Neural cell (in vitro differentiated cells): ENCODE results near the gene PLA1A. TPM values are rescaled to one million over a fixed set of nuclear protein-coding genes. Genes with fewer than 3 reads are reported as not detected.

Source experiments
- H2AFZ ChIP-seq: fragments of 200-600, 300-800 bp; sonication (generic), shearing (Covaris generic); 2 replicates; pipeline ENCODE4 v1.6.0; 2014; ENCODE audit warnings: low read depth, mild to moderate bottlenecking, antibody characterized with exemption, low read length, moderate library complexity
- H3F3A ChIP-seq: fragments of 200-600 bp; shearing (Covaris generic); 2 replicates; pipeline ENCODE4 v1.6.1; 2016; ENCODE audit warnings: mild to moderate bottlenecking, moderate library complexity, mixed read lengths, antibody characterized with exemption, low read length; ENCODE audit not compliant: insufficient read depth, poor library complexity, severe bottlenecking
- H3K27ac ChIP-seq: fragments of 200-600, 300-800 bp; sonication (generic), shearing (Covaris generic); 2 replicates; pipeline ENCODE4 v1.5.1; 2014; ENCODE audit warnings: mild to moderate bottlenecking, low read length, moderate library complexity
- H3K27me3 ChIP-seq: fragments of 300-800, 200-600 bp; sonication (generic), shearing (Covaris generic); 2 replicates; pipeline ENCODE4 v1.6.0; 2014; ENCODE audit warnings: mild to moderate bottlenecking, low read depth, low read length, moderate library complexity; ENCODE audit not compliant: insufficient read depth
- H3K36me3 ChIP-seq: fragments of 300-800, 200-600 bp; sonication (generic), shearing (Covaris generic); 2 replicates; pipeline ENCODE4 v1.5.1; 2014; ENCODE audit warnings: mild to moderate bottlenecking, antibody characterized with exemption, low read length, moderate library complexity; ENCODE audit not compliant: insufficient read depth
- H3K4me2 ChIP-seq: fragments of 300-800, 200-600 bp; sonication (generic), shearing (Covaris generic); 2 replicates; pipeline ENCODE4 v1.6.0; 2014; ENCODE audit warnings: mild to moderate bottlenecking, low read length
- H3K4me3 ChIP-seq: fragments of 300-800, 200-600 bp; sonication (generic), shearing (Covaris generic); 2 replicates; pipeline ENCODE4 v1.5.1; 2014; ENCODE audit warnings: mild to moderate bottlenecking, low read length, moderate library complexity
- H3K79me2 ChIP-seq: fragments of 200-600 bp; shearing (Covaris generic); replicated peaks from 2 replicates; pipeline ENCODE4 v1.6.0; 2014; ENCODE audit warnings: mild to moderate bottlenecking, low read length, moderate library complexity; ENCODE audit not compliant: insufficient read depth
- H3K9ac ChIP-seq: fragments of 300-800, 200-600 bp; sonication (generic), shearing (Covaris generic); 2 replicates; pipeline ENCODE4 v1.6.1; 2016; ENCODE audit warnings: mild to moderate bottlenecking, low read length, mixed read lengths
- H3K9me2 ChIP-seq: fragments of 200-600 bp; shearing (Covaris generic); 2 replicates; pipeline ENCODE4 v1.6.1; 2016; ENCODE audit warnings: mild to moderate bottlenecking, low read length, mixed read lengths; ENCODE audit not compliant: insufficient read depth
- H3K9me3 ChIP-seq: fragments of 200-600, 300-800 bp; sonication (generic), shearing (Covaris generic); 2 replicates; pipeline ENCODE4 v1.6.1; 2016; ENCODE audit warnings: mild to moderate bottlenecking, mixed run types, low read length, moderate library complexity, mixed read lengths
- H4K20me1 ChIP-seq: fragments of 200-600 bp; shearing (Covaris generic); 2 replicates; pipeline ENCODE4 v1.6.1; 2016; ENCODE audit warnings: mild to moderate bottlenecking, mixed run types; ENCODE audit not compliant: insufficient read depth
- CTCF ChIP-seq: fragments of 450-650 bp; IDR thresholded peaks from 2 replicates; pipeline ENCODE4 v1.5.1; 2014; ENCODE audit warnings: antibody characterized with exemption, mild to moderate bottlenecking, moderate library complexity; ENCODE audit not compliant: poor library complexity, severe bottlenecking
- EP300 ChIP-seq: fragments of 450-650 bp; conservative IDR thresholded peaks from 2 replicates; pipeline ENCODE4 v1.6.1; 2014; ENCODE audit warnings: antibody characterized with exemption, mild to moderate bottlenecking, moderate library complexity; ENCODE audit not compliant: poor library complexity, severe bottlenecking
- EZH2 ChIP-seq: fragments of 200-600, 300-800 bp; shearing (Covaris generic), sonication (generic); IDR thresholded peaks from 2 replicates; pipeline ENCODE4 v1.6.1; 2014; ENCODE audit warnings: antibody characterized with exemption, low read length, borderline replicate concordance, mild to moderate bottlenecking; ENCODE audit not compliant: insufficient read depth, poor library complexity, severe bottlenecking
- MXI1 ChIP-seq: fragments of 450-650 bp; conservative IDR thresholded peaks from 2 replicates; pipeline ENCODE4 v1.6.1; 2014; ENCODE audit warnings: antibody characterized with exemption, mild to moderate bottlenecking; ENCODE audit not compliant: poor library complexity, severe bottlenecking
- POLR2AphosphoS5 ChIP-seq: IDR thresholded peaks from 2 replicates; pipeline ENCODE4 v1.6.1; 2012
- RAD21 ChIP-seq: fragments of 450-650 bp; conservative IDR thresholded peaks from 2 replicates; pipeline ENCODE4 v1.6.1; 2014; ENCODE audit warnings: antibody characterized with exemption, mild to moderate bottlenecking, moderate library complexity
- SMC3 ChIP-seq: fragments of 450-650 bp; conservative IDR thresholded peaks from 2 replicates; pipeline ENCODE4 v1.6.1; 2014; ENCODE audit warnings: antibody characterized with exemption, mild to moderate bottlenecking, moderate library complexity; ENCODE audit not compliant: poor library complexity
- TAF1 ChIP-seq: IDR thresholded peaks from 2 replicates; pipeline ENCODE4 v1.6.1; 2012; ENCODE audit warnings: low read depth
- polyA plus RNA-seq: library from polyadenylated mRNA; depleted of rRNA; stranded (reverse); fragments of >200 nt; gene quantifications from 2 replicates; pipeline ENCODE4 v1.2.3, GENCODE V29; 2014
- TF ChIP-seq, protein P1 (sequence below): IDR thresholded peaks from 2 replicates; pipeline ENCODE4 v1.6.1; 2012; ENCODE audit warnings: borderline replicate concordance

Gene PLA1A
- polyA plus RNA-seq, 1 donor from 2014 or later, result not detected

DNA sequence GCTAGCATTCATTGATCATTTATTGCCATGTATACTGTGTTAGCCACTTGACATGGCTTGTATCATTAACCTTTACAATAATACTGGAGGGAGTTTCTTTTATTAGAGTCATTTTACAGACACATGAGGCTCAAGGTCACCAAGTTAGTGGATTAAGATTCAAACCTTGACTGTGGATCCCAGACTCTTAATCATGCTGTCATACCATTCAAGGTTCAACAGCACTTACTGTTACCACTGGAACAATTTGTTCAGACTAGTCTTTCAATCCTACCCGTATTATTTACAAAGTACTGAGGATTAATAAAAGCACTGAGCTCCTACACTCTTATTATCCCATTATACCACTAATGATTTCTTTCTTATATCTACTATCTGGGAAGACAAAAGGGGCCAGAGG, 78.3 kb downstream of the PLA1A start:
- no peaks in the 10 kb centered on the region for H3K27me3 ChIP-seq
- H4K20me1 ChIP-seq, result no peaks in the 10 kb centered on the region
- H3K9me3 ChIP-seq, result no peaks in the 10 kb centered on the region
- H3K9me2 ChIP-seq, result no peaks in the 10 kb centered on the region
- TF ChIP-seq, protein P1, sequence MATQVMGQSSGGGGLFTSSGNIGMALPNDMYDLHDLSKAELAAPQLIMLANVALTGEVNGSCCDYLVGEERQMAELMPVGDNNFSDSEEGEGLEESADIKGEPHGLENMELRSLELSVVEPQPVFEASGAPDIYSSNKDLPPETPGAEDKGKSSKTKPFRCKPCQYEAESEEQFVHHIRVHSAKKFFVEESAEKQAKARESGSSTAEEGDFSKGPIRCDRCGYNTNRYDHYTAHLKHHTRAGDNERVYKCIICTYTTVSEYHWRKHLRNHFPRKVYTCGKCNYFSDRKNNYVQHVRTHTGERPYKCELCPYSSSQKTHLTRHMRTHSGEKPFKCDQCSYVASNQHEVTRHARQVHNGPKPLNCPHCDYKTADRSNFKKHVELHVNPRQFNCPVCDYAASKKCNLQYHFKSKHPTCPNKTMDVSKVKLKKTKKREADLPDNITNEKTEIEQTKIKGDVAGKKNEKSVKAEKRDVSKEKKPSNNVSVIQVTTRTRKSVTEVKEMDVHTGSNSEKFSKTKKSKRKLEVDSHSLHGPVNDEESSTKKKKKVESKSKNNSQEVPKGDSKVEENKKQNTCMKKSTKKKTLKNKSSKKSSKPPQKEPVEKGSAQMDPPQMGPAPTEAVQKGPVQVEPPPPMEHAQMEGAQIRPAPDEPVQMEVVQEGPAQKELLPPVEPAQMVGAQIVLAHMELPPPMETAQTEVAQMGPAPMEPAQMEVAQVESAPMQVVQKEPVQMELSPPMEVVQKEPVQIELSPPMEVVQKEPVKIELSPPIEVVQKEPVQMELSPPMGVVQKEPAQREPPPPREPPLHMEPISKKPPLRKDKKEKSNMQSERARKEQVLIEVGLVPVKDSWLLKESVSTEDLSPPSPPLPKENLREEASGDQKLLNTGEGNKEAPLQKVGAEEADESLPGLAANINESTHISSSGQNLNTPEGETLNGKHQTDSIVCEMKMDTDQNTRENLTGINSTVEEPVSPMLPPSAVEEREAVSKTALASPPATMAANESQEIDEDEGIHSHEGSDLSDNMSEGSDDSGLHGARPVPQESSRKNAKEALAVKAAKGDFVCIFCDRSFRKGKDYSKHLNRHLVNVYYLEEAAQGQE, result no peak
- TF ChIP-seq CTCF, result no peak
- TF ChIP-seq MXI1, result no peak
- TF ChIP-seq POLR2AphosphoS5, result no peak
- TF ChIP-seq TAF1, result no peak
- TF ChIP-seq RAD21, result no peak
- TF ChIP-seq EZH2, result no peak
- no peak for TF ChIP-seq SMC3
- no peak for TF ChIP-seq EP300
- peak overlapping the region; percentile 67 for H3K9ac ChIP-seq
- no peaks in the 10 kb centered on the region for H3K36me3 ChIP-seq
- H3K27ac ChIP-seq, result no peak overlapping the region
- H3F3A ChIP-seq, result no peaks in the 10 kb centered on the region
- H2AFZ ChIP-seq, result no peak overlapping the region
- H3K79me2 ChIP-seq, result peaks cover 15% of the 10 kb centered on the region
- H3K4me2 ChIP-seq, result peak overlapping the region; percentile 76
- peak overlapping the region; percentile 79 for H3K4me3 ChIP-seq

DNA sequence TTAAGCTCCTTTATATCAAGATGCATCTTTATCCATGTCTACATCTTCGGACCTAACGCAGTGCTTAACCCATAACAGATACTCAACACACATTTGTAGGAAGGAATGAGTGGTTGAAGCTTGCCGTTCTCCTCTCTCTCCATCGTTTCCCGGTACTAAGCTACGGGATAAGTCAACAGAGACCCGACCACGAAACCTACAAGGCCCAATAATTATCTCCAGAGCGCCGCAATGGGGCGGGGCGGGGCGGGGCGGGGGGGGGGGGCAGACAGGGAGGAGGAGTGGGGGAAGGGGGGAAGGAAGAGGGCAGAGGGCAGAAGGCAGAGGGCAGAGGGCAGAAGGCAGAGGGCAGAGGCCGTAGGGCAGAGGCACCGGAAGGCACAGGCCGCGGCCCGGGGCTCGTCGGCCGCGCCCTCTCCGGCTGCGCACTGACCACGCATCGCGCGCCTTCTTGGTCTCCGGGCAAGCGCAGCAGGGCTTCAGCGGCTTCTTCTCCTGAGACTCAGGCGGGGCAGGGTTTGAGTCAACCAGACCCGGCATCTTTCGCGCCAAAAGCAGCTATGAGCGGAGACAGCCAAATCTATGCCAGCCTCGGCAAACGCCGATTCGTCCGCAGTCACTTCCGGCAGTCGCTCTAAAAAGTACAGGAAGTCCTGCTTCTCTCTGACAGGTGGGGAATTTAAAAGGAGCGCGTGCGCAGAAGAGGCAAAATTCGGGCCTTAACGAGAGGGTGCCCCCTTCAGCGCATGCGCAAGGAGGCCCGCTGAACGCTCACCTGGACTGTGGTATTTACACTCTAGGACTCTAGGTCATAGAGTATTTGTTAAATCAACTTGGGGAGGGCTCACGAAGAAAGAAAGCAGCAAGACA, 79.3 kb downstream of the PLA1A start, which contains the start of gene COX17:
TSS of gene COX17 (minus strand) at position 636 of the 870 bp plus-strand sequence. CDS start at position 540, 96 bp downstream.
- Histone ChIP-seq H3K9me2 (no peaks in the 10 kb centered on the region), H3K9ac (peak within 1 kb of the TSS; percentile 67), H3K4me3 (peak within 1 kb of the TSS; percentile 79), H3K9me3 (no peaks in the 10 kb centered on the region), H3K27me3 (no peaks in the 10 kb centered on the region), H3K79me2 (peaks cover 15% of the 10 kb centered on the region), H3K4me2 (peak within 1 kb of the TSS; percentile 76), H2AFZ (peak within 1 kb of the TSS; percentile 80), H4K20me1 (no peaks in the 10 kb centered on the region), H3K27ac (peak within 1 kb of the TSS; percentile 63), H3K36me3 (no peaks in the 10 kb centered on the region), H3F3A (no peaks in the 10 kb centered on the region)
- TF ChIP-seq POLR2AphosphoS5 (peak; percentile 74), MXI1 (peak; percentile 79), TAF1 (peak; percentile 28), EP300 (peak; percentile 27)
- TF ChIP-seq, protein P1, result no peak
